Panc1 (cell line): ENCODE data around the gene FAN1. TPM values are rescaled to one million over a fixed set of nuclear protein-coding genes. Genes with fewer than 3 reads are reported as not detected.

Experiments
- ATAC-seq: fragments of 200-7000 bp; cut with Tn5 transposase; 2 replicates; pipeline ENCODE4 v1.9.1; 2020; ENCODE audit warnings: mild to moderate bottlenecking, moderate library complexity
- Bru-seq: library from RNA; stranded (reverse); fragments of 400-500 nt; gene quantifications from one replicate; lab custom pipeline; 2021; lab: Mats Ljungman, UMichigan
- BruChase-seq, 2 experiments: library from RNA; stranded (reverse); fragments of 400-500 nt; gene quantifications; one replicate each; lab custom pipeline; 2021; lab: Mats Ljungman, UMichigan
- BruUV-seq: library from RNA; stranded (reverse); fragments of 400-500 nt; replicated peaks from 2 replicates; lab custom pipeline; 2021; lab: Mats Ljungman, UMichigan
- CTCF ChIA-PET: fragments of 300-600 bp; sonication (Branson Sonifier 250); formaldehyde crosslinking; loops from one replicate; lab custom pipeline; 2022; ENCODE audit warnings: antibody characterized with exemption; lab: Charles Lee
- POLR2A ChIA-PET: fragments of 300-600 bp; sonication (Branson Sonifier 250); formaldehyde crosslinking; loops from one replicate; lab custom pipeline; 2022; ENCODE audit warnings: antibody characterized with exemption; lab: Charles Lee
- DNase-seq: peaks from one replicate; pipeline ENCODE4 v3.0.0-alpha.2; 2010; ENCODE audit warnings: low read depth, low spot score
- H3K27ac ChIP-seq: 2 replicates; pipeline ENCODE4 v1.5.1; 2011; ENCODE audit warnings: mild to moderate bottlenecking, low read length, inconsistent platforms
- H3K27me3 ChIP-seq: fragments of 200-500 bp; sonication (Bioruptor generic); 2 replicates; pipeline ENCODE4 v1.6.0; 2014; ENCODE audit warnings: low read length, inconsistent platforms; ENCODE audit not compliant: control insufficient read depth, insufficient read depth
- H3K36me3 ChIP-seq: fragments of 200-500 bp; sonication (Bioruptor generic); 2 replicates; pipeline ENCODE4 v1.5.1; 2014; ENCODE audit warnings: inconsistent platforms, mild to moderate bottlenecking, low read length, moderate library complexity; ENCODE audit not compliant: control insufficient read depth, insufficient read depth
- H3K4me1 ChIP-seq: 2 replicates; pipeline ENCODE4 v1.5.1; 2011; ENCODE audit warnings: inconsistent platforms, mild to moderate bottlenecking, low read length, moderate library complexity; ENCODE audit not compliant: control insufficient read depth, insufficient read depth
- H3K4me3 ChIP-seq, 2 experiments: 2 replicates each; pipeline ENCODE4 v1.5.1; 2011 to 2012; ENCODE audit warnings: low read depth in 2 of 2, low read length in 2 of 2, mild to moderate bottlenecking in 2 of 2, inconsistent platforms in 1 of 2, moderate library complexity in 1 of 2
- H3K9me3 ChIP-seq: fragments of 200-500 bp; sonication (Bioruptor generic); 2 replicates; pipeline ENCODE4 v1.5.1; 2014; ENCODE audit warnings: low read depth, mild to moderate bottlenecking, inconsistent platforms, low read length, moderate library complexity; ENCODE audit not compliant: control insufficient read depth, insufficient read depth
- POLR2AphosphoS5 ChIP-seq: IDR thresholded peaks from 2 replicates; pipeline ENCODE4 v1.6.1; 2012; ENCODE audit warnings: mild to moderate bottlenecking, low read depth, low read length, moderate library complexity
- SIN3A ChIP-seq: IDR thresholded peaks from 2 replicates; pipeline ENCODE4 v1.6.1; 2012; ENCODE audit warnings: low read depth, mild to moderate bottlenecking, low read length, moderate library complexity, borderline replicate concordance; ENCODE audit not compliant: insufficient read depth
- TCF7L2 ChIP-seq: IDR thresholded peaks from 2 replicates; pipeline ENCODE4 v1.6.1; 2011; ENCODE audit warnings: mild to moderate bottlenecking, low read depth, low read length, inconsistent platforms
- in situ Hi-C: cut with HindIII; loops from 2 replicates; pipeline ENCODE4 v1.10.0; 2016; ENCODE audit warnings: low sequenced_read_pairs, low pct_unique_long_range_greater_than_20kb
- intact Hi-C: fragments of 100-400 bp; cut with micrococcal nuclease; formaldehyde crosslinking; loops from one replicate; pipeline ENCODE4 v1.10.0; 2022; ENCODE audit not compliant: unreplicated experiment
- long read RNA-seq: library from polyadenylated mRNA; unstranded; transcript quantifications from one replicate; pipeline ENCODE4 v2.0.0, GENCODE V29; 2021; ENCODE audit not compliant: unreplicated experiment
- polyA plus RNA-seq: library from polyadenylated mRNA; unstranded; fragments of >200 nt; gene quantifications from one replicate; pipeline ENCODE4 v1.2.1, GENCODE V29; 2012; ENCODE audit warnings: missing spikeins; ENCODE audit not compliant: insufficient read length
- total RNA-seq: library from RNA; stranded (reverse); gene quantifications from one replicate; pipeline ENCODE4 v1.2.1, GENCODE V29; 2021; ENCODE audit not compliant: unreplicated experiment
- TF ChIP-seq, protein P1 (sequence below): fragments of 450-650 bp; IDR thresholded peaks from 2 replicates; pipeline ENCODE4 v1.5.1; 2017; ENCODE audit warnings: mild to moderate bottlenecking
- TF ChIP-seq, protein P2 (sequence below), 2 experiments: IDR thresholded peaks; 2 replicates each; pipeline ENCODE4 v1.6.1; 2011 to 2012; ENCODE audit warnings: low read depth in 2 of 2, control low read depth in 1 of 2, low read length in 1 of 2, mild to moderate bottlenecking in 1 of 2, moderate library complexity in 1 of 2; ENCODE audit not compliant: insufficient read depth in 1 of 2

Gene FAN1
- total RNA-seq (16.4 TPM), Bru-seq, nascent RNA (percentile 68 among the genes with signal in this experiment), BruChase-seq, experiment 1, labeled RNA remaining after a 2-hour chase (percentile 77 among the genes with signal in this experiment), BruChase-seq, experiment 2, labeled RNA remaining after a 6-hour chase (percentile 77 among the genes with signal in this experiment)
- 13.9 TPM for polyA plus RNA-seq
- long read RNA-seq, full-length matches to known transcripts = 9 of 44 reads
- long read RNA-seq, partial matches to known transcripts = 15 of 44 reads
- long read RNA-seq, other reads (novel, unspliced or antisense) = 20 of 44 reads

DNA sequence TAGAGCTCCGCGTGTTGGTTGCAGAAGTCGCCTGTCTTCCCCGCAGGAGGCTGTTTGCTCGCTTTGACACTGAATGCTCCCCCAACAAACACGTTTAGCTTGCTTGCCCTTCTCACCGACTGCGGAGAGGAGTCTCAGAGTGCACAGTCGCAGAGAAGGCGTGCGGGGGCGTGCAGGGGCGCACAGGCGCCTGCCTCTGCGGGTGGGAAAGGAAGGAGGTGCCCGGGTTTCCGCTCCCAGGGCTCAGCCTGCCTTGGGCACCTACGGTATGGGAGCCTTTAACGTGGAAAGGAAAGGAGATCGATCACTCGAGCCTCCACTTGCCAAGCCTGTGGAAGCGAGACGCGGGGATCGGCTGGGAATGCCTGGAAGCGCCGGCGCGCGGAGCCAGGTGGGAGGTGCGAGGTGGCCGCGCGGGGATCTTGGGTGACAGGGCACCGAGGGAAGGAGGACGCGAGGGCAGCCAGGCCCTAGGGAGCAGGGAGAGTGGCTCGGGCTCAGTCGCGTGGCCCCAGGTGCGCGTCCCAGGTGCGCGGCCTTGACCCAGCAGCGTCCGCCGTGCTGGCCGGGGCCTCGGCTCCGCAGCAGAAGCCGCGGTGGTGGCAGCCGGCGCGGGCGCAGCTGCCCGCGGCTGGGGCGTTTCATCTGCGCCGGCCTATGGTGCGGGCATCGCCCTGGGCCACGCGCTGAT is at the start of gene FAN1:
Gene FAN1, plus strand, starts transcription at position 419 of the 691 bp plus-strand sequence. CDS start 749 bp downstream, outside the sequence.
- Histone ChIP-seq H3K27me3 (no peaks in the 10 kb centered on the region), H3K36me3 (no peaks in the 10 kb centered on the region; the same call in 1 of the 2 replicates), H3K4me3 (peak within 1 kb of the TSS; percentile 91 to 93), H3K9me3 (no peaks in the 10 kb centered on the region), H3K27ac (peak within 1 kb of the TSS; percentile 93), H3K4me1 (peaks cover 14% of the 10 kb centered on the region)
- no TSS peak for BruUV-seq
- POLR2A ChIA-PET = interaction anchor here (0.6 kb wide), 1 partner anchor 494 kb away, joined by 6 read pairs; no protein-coding TSS in a partner anchor
- in situ Hi-C loops = no loop called here
- TF ChIP-seq TCF7L2 = peak; percentile 94
- TF ChIP-seq POLR2AphosphoS5 = peak; percentile 90
- TF ChIP-seq, protein P1, sequence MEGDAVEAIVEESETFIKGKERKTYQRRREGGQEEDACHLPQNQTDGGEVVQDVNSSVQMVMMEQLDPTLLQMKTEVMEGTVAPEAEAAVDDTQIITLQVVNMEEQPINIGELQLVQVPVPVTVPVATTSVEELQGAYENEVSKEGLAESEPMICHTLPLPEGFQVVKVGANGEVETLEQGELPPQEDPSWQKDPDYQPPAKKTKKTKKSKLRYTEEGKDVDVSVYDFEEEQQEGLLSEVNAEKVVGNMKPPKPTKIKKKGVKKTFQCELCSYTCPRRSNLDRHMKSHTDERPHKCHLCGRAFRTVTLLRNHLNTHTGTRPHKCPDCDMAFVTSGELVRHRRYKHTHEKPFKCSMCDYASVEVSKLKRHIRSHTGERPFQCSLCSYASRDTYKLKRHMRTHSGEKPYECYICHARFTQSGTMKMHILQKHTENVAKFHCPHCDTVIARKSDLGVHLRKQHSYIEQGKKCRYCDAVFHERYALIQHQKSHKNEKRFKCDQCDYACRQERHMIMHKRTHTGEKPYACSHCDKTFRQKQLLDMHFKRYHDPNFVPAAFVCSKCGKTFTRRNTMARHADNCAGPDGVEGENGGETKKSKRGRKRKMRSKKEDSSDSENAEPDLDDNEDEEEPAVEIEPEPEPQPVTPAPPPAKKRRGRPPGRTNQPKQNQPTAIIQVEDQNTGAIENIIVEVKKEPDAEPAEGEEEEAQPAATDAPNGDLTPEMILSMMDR = no peak
- peak; percentile 90; the same call in 1 of the 2 replicates for TF ChIP-seq SIN3A
- TF ChIP-seq, protein P2, sequence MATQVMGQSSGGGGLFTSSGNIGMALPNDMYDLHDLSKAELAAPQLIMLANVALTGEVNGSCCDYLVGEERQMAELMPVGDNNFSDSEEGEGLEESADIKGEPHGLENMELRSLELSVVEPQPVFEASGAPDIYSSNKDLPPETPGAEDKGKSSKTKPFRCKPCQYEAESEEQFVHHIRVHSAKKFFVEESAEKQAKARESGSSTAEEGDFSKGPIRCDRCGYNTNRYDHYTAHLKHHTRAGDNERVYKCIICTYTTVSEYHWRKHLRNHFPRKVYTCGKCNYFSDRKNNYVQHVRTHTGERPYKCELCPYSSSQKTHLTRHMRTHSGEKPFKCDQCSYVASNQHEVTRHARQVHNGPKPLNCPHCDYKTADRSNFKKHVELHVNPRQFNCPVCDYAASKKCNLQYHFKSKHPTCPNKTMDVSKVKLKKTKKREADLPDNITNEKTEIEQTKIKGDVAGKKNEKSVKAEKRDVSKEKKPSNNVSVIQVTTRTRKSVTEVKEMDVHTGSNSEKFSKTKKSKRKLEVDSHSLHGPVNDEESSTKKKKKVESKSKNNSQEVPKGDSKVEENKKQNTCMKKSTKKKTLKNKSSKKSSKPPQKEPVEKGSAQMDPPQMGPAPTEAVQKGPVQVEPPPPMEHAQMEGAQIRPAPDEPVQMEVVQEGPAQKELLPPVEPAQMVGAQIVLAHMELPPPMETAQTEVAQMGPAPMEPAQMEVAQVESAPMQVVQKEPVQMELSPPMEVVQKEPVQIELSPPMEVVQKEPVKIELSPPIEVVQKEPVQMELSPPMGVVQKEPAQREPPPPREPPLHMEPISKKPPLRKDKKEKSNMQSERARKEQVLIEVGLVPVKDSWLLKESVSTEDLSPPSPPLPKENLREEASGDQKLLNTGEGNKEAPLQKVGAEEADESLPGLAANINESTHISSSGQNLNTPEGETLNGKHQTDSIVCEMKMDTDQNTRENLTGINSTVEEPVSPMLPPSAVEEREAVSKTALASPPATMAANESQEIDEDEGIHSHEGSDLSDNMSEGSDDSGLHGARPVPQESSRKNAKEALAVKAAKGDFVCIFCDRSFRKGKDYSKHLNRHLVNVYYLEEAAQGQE (IDR thresholded peaks at IDR 0.05; ENCODE audit: insufficient read depth in 1 of 2, low read depth in 2 of 2, low read length in 1 of 2) = no peak
- intact Hi-C loops = no loop called here
- ATAC-seq = peak; percentile 99
- peak; percentile 61 for DNase-seq
- CTCF ChIA-PET = interaction anchor here (0.8 kb wide), 1 partner anchor 102 kb away, joined by 7 read pairs; no protein-coding TSS in a partner anchor

DNA sequence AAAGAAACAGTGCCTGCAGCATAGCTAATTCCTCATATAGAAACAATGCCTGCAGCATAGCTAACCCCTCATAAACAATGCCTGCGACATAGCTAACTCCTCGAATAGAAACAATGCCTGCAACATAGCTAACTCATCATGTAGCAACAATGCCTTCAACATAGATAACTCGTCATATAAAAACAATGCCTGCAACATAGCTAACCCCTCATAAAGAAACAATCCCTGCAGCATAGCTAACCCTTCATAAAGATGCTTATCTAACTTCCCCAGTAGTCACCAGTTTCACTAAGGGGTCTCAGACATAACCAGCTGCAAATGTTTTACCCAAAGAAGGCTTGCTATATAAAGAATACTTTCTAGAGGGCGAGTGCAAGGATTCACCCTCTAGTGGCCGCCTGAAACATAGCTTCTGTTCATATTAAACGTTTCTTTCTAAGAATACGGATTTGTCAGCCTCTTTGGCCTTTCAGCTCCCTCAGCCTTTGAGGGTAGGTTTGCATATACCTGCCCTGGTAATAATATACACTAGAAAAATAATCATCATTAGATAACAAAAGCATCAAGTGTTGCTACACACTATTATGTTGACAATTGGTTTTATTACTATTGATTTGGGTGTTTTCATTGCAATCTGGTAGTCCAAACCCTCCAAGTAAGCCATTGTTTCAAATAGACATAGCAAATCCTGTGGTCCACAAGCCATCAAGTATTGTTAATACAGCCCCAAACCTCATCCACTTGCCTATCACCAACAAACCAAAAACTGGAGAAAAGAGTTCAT is 44.4 kb upstream of the FAN1 start:
- no peaks in the 10 kb centered on the region; the same call in 1 of the 2 replicates for H3K27me3 ChIP-seq
- no peaks in the 10 kb centered on the region for H3K36me3 ChIP-seq
- ATAC-seq (peak; percentile 78; the same call in 1 of the 2 replicates), DNase-seq (peak; percentile 18)
- H3K9me3 ChIP-seq = no peaks in the 10 kb centered on the region
- POLR2A ChIA-PET = no interaction called here
- no peaks in the 10 kb centered on the region for H3K4me1 ChIP-seq
- CTCF ChIA-PET = interaction anchor here (0.5 to 0.9 kb wide), 2 partner anchors 12 to 28 kb away, joined by 3 read pairs; no protein-coding TSS in a partner anchor
- intact Hi-C loops (no loop called here), in situ Hi-C loops (no loop called here)
- H3K27ac ChIP-seq = no peak overlapping the region
- no TSS peak for BruUV-seq
- TF ChIP-seq, protein P2 (IDR thresholded peaks at IDR 0.05; ENCODE audit: insufficient read depth in 1 of 2, low read depth in 2 of 2, low read length in 1 of 2) = no peak
- no peak for TF ChIP-seq SIN3A
- no peak for TF ChIP-seq POLR2AphosphoS5
- TF ChIP-seq TCF7L2 = no peak
- TF ChIP-seq, protein P1 = peak; percentile 84
- H3K4me3 ChIP-seq = no peak overlapping the region
